NCI-H2196 treated with DMSO at 0.1 percent for 48 hours (cell line): ENCODE data around the gene OR52N2.

Source experiments
- DNase-seq: peaks from one replicate; lab custom pipeline; 2025; ENCODE audit not compliant: unreplicated experiment; lab: John Stamatoyannopoulos, UW

The OR52N2 gene

DNA sequence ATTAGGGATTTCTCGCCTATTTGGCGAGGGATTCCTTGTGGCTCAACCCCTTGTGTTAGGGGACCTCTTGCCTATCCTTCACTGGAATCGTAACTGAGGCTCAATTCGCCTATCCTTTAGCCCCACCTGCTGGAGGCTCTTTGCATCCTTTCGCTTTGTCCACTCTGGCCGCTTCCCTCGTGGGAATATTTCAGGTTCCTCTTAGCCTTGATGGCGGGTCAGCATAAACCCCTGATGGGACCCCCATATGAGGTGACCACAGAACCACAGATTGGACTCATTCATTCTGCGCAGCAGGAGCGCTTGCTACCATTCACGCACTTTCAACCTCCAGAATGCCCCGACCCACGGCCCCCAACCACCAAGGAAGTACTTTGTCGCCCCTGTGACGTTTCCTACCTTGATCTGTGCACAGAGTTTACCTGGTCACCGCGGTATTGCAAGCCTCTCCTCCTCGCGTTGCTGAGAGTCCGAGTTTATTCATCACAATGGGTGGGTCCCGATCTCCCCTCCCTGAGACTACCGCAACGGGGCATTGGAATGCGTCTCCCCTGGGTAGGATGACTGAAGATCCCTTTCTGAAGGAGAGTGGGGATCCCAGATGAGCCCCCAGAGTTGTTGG is at the start of gene OR52N2:
TSS of gene OR52N2 (plus strand) at position 425 of the 622 bp plus-strand sequence. CDS start 11,412 bp downstream, outside the sequence.
- DNase-seq, result no peak

- no peak for DNase-seq
Measured at GRCh38 chr11:5767056-5767455, 41.7 kb upstream of the OR52N2 start.

- no peak for DNase-seq
Measured at GRCh38 chr11:5783255-5783654, 25.5 kb upstream of the OR52N2 start, which contains the start of gene OR52N5. Gene OR52N5 (minus strand): TSS chr11:5783355. CDS start chr11:5778634, 4,721 bp downstream.

- DNase-seq, result no peak
Measured at GRCh38 chr11:5791165-5791564, 17.6 kb upstream of the OR52N2 start, which contains the start of gene OR52N1. Gene OR52N1 (minus strand): TSS chr11:5791265. CDS start chr11:5788816, 2,449 bp downstream.

- DNase-seq, result no peak
Measured at GRCh38 chr11:5796541-5796940, 12.2 kb upstream of the OR52N2 start.

DNA sequence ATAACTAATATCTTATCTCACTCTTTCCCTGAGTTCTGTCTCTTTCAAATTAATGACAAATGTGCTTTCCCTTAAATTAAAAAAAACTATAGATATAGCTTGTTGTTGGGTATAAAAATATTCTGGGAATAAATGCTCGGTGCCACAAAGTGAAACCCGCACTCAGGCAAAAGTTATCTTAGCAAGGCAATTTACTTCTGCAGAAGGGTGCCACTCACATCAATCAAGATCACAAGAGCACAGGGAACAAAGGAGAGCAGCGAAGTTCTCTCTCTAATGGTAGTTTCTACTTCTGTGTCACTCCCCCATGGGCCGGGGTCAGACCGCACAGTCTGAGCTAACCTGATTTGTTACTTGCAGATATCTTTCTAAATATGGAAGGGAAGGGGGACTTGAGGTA is 4.7 kb upstream of the OR52N2 start:
- no peak for DNase-seq

DNA sequence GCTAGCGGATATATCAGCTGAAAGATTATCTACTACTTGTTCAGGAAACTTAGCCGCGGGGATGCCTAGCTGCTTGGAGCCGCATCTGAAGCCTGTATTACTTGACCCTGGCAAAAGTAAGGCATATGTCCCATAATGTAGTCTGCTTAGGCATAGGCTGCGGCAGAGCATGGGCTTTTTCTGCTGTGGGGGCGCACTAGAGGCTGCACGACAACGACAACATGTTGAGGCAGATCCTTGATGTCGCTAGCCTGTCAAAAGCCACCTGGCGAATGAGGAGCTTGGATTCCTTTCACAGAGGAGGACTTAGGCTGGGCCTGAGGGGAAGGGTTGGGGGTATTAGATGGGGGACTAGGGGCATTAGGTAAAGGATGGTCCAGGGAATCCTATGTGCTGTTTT is 1.1 kb upstream of the OR52N2 start:
- DNase-seq, result no peak

GRCh38 chr11:5809122-5809519 is 397 bp downstream of the OR52N2 start:
- no peak for DNase-seq

DNA sequence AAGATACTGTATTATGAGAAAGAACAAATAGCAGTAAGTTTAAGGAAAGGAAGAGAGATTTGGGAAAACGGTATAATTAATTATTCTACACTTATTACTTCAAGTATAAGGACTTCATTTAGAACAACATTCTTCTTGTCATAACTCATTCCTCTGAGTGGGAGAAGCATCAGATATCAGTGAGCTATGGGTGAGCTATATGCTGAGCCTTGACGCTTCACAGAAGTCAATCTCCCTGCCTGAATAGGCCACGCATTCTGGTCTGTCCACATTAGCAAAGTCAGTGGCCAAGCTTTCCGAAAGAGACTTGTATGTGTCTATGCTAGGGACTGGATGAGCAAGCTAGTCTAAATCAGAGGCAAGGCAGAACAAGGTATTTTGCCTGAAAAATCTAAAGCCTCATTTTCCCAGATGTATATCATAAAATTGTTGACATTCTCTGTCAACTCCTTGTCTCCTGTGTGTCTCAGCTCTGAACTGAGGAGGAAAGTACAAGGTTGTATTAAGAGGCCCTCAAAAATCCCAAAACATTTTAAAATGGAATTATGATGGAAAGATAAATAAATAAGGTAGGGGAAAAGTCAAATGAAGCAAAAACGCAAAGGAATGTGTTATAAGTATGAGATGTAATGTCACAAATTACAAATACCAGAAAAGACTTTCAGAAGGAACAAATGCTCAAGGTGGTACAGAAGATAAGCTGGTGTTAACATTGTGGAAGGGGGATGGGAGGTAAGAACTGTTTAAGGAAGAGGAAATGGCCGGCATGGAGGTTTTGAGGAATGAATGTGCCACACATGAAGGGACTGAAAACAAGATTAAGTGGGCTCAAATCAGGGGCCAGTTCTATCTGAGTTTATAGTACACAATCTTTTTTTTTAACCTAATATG is 1.4 kb downstream of the OR52N2 start:
- no peak for DNase-seq

DNA sequence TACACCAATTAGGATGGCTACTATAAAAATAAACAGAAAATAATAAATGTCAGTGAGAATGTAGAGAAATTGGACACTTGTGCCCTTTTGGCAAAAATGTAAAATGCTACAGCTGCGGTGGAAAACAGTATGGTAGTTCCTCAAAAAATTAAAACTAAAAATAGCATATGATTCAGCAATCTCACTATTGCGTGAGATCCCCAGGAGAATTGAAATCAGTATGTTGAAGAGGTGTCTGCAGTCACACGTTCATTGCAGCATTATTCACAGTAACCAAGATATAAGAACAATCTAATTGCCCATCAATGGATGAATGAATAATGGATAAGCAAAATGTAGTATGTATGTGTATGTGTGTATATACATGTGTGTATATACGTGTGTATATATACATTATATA is 6.8 kb downstream of the OR52N2 start:
- no peak for DNase-seq

- no peak for DNase-seq
Measured at GRCh38 chr11:5818245-5818886, 9.6 kb downstream of the OR52N2 start.

GRCh38 chr11:5831196-5831829 is 22.6 kb downstream of the OR52N2 start:
- no peak for DNase-seq

GRCh38 chr11:5833446-5833845 is 24.7 kb downstream of the OR52N2 start:
- DNase-seq, result no peak

GRCh38 chr11:5837695-5838094 is 29.0 kb downstream of the OR52N2 start:
- no peak for DNase-seq

DNA sequence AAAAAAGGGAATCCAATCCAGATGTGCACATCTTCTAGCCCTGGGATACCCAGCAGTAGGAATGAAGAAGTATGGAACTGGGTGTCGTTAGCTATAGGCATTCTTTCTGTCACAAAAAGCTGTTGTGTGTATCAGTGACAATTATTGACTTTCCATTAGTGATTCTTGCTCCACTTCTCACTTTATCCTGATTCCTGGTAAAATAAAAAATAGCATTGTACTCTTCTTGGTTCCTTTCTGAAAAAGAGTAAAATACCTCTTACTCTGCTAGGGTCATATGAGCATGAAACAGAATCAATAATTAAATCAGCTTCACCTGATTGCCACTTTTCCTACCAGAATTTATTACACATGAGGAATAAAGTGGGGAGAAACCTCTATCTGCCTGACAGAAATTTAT is 33.1 kb downstream of the OR52N2 start, which contains the start of gene OR52E6:
TSS of gene OR52E6 (minus strand) at position 101 of the 400 bp plus-strand sequence. CDS start at position 101, 0 bp downstream.
- no peak for DNase-seq

DNA sequence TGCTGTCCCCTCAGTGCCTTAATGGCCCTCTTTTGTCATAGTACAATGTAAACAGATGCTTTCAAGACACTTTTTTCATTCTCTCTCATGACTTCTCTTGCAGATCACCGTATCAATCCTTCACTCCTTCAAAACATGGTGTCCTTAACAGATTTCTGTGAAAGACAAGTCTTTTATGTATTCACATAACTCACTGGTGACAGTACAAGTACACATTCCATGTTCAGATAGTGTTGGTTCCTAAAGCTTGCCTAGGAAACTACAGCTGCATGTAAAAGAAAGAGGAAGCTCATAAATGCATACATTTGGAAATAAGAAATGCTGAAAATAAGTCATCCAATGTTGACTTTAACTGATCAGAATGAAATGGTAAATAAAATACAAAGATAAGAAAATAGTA is 38.0 kb downstream of the OR52N2 start:
- DNase-seq, result no peak

DNA sequence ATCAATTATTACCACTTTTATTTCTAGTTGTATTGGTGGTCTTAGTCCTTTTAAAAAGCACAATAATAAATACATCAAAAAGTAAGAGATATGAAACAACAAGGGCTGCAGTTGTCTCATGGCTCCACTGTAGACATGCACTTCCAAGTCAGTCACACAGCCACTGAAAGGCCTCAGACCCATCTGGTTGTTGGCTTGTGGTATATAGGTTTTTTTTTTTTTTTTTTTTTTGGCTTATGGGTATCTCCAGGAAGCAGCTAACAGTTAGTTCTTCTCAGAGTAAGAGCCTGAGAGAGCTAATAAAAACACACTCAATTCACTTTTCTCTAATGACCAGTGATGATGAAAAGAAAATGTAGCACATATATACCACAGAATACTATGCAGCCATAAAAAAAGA is 39.0 kb downstream of the OR52N2 start:
- no peak for DNase-seq

GRCh38 chr11:5851002-5851401 is 42.3 kb downstream of the OR52N2 start:
- DNase-seq, result no peak

GRCh38 chr11:5857590-5857989 is 48.9 kb downstream of the OR52N2 start, which contains the start of gene OR52E8:
Gene OR52E8 (minus strand): TSS chr11:5857690. CDS start chr11:5857690, 0 bp downstream.
- no peak for DNase-seq

GRCh38 chr11:5865826-5866225 is 57.1 kb downstream of the OR52N2 start:
- no peak for DNase-seq
